GM18526 (cell line): ENCODE data around the gene TJP2.
A peak's percentile ranks its signal among the peaks of the same experiment; 100 is the strongest.

Source experiments
- POLR2A ChIP-seq: IDR thresholded peaks from 3 replicates; pipeline ENCODE4 v1.6.1; 2011; ENCODE audit not compliant: insufficient read length; ENCODE audit errors: extremely low read depth

Gene TJP2

GRCh38 chr9:69173891-69174615, at the start of gene TJP2:
Gene TJP2, plus strand, starts transcription at chr9:69174277. Its CDS starts 96 bp downstream, at chr9:69174373.
- TF ChIP-seq POLR2A, result peak; percentile 50

GRCh38 chr9:69130456-69131441, 43.3 kb upstream of the TJP2 start:
- TF ChIP-seq POLR2A, result no peak

GRCh38 chr9:69131682-69132081, 42.4 kb upstream of the TJP2 start:
- TF ChIP-seq POLR2A, result no peak

- TF ChIP-seq POLR2A, result no peak
Observed at GRCh38 chr9:69132361-69132760, 41.7 kb upstream of the TJP2 start.

- TF ChIP-seq POLR2A, result no peak
Observed at GRCh38 chr9:69134412-69134811, 39.7 kb upstream of the TJP2 start.

- TF ChIP-seq POLR2A, result no peak
Observed at GRCh38 chr9:69136185-69136584, 37.9 kb upstream of the TJP2 start.

GRCh38 chr9:69136779-69137178, 37.3 kb upstream of the TJP2 start:
- no peak for TF ChIP-seq POLR2A

GRCh38 chr9:69137311-69137710, 36.8 kb upstream of the TJP2 start:
- no peak for TF ChIP-seq POLR2A

GRCh38 chr9:69139596-69139995, 34.5 kb upstream of the TJP2 start:
- TF ChIP-seq POLR2A, result no peak

- TF ChIP-seq POLR2A, result no peak
Observed at GRCh38 chr9:69140123-69140735, 33.8 kb upstream of the TJP2 start.

- no peak for TF ChIP-seq POLR2A
Observed at GRCh38 chr9:69141851-69142250, 32.2 kb upstream of the TJP2 start.

- no peak for TF ChIP-seq POLR2A
Observed at GRCh38 chr9:69143291-69143690, 30.8 kb upstream of the TJP2 start.

- TF ChIP-seq POLR2A, result no peak
Observed at GRCh38 chr9:69145144-69145715, 28.8 kb upstream of the TJP2 start.

- no peak for TF ChIP-seq POLR2A
Observed at GRCh38 chr9:69147041-69147834, 26.8 kb upstream of the TJP2 start.
